ENCODE data around the gene FCRL6. TPM values are rescaled to one million over a fixed set of nuclear protein-coding genes. Genes with fewer than 3 reads are reported as not detected.

FCRL6 gene
- polyA plus RNA-seq, 1 donor (not counting 4 experiments of a cell fraction or from before 2014, with no cell fraction given), result not detected

DNA sequence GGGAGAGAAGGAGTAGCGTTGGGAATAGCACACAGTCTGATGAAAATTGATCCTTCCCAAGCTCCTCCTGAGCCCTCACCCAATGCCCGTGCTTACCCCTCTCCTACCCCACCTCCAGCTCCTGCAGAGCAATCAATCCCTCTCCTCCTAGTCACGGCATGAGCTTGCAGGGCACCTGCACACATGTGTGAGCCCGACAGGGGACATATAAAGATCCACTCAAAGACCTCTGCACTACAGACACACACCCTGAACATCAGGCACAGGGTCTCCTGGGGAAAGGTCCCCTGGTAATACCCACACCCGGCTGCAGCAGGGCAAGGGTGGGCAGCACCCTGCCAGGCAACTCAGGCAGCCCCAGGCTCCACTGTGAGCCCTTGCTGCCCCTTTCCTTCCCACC, 59.9 kb downstream of the FCRL6 start:
- Histone ChIP-seq H3K27me3 (ENCODE audit: control insufficient read depth, extremely low read depth, insufficient read depth, low read length) (no peaks in the 10 kb centered on the region), H3K4me2 (ENCODE audit: control insufficient read depth, extremely low read depth, insufficient read depth, low read depth, low read length) (no peak overlapping the region), H4K20me1 (ENCODE audit: control insufficient read depth, extremely low read depth, insufficient read depth, low read length) (no peaks in the 10 kb centered on the region), H3K9ac (ENCODE audit: control insufficient read depth, extremely low read depth, insufficient read depth, low read length) (no peak overlapping the region), H3K36me3 (ENCODE audit: control insufficient read depth in 2 of 2, extremely low read depth in 1 of 2, insufficient read depth in 2 of 2, low read length in 2 of 2) (no peaks in the 10 kb centered on the region), H3K4me3 (ENCODE audit: control insufficient read depth in 2 of 3, extremely low read depth in 1 of 3, insufficient read depth in 2 of 3, low read depth in 1 of 3, low read length in 3 of 3) (no peak overlapping the region), H3K4me1 (ENCODE audit: control insufficient read depth, extremely low read depth, insufficient read depth, low read length) (peaks cover 41% of the 10 kb centered on the region), H3K79me2 (ENCODE audit: control insufficient read depth, insufficient read depth, low read length) (no peaks in the 10 kb centered on the region), H3K9me1 (ENCODE audit: control insufficient read depth, extremely low read depth, insufficient read depth, low read length) (no peaks in the 10 kb centered on the region), H3K27ac (ENCODE audit: control insufficient read depth, insufficient read depth, low read length) (no peak overlapping the region), H3K9me3 (ENCODE audit: control insufficient read depth, low read depth, low read length) (no peaks in the 10 kb centered on the region), H2AFZ (ENCODE audit: control insufficient read depth, low read length) (no peak overlapping the region)
- dilution Hi-C loops (cut with MboI; ENCODE audit: extremely low pct_ligation_motif_present, low sequenced_read_pairs), result no loop called here
- TF ChIP-seq, protein P1, sequence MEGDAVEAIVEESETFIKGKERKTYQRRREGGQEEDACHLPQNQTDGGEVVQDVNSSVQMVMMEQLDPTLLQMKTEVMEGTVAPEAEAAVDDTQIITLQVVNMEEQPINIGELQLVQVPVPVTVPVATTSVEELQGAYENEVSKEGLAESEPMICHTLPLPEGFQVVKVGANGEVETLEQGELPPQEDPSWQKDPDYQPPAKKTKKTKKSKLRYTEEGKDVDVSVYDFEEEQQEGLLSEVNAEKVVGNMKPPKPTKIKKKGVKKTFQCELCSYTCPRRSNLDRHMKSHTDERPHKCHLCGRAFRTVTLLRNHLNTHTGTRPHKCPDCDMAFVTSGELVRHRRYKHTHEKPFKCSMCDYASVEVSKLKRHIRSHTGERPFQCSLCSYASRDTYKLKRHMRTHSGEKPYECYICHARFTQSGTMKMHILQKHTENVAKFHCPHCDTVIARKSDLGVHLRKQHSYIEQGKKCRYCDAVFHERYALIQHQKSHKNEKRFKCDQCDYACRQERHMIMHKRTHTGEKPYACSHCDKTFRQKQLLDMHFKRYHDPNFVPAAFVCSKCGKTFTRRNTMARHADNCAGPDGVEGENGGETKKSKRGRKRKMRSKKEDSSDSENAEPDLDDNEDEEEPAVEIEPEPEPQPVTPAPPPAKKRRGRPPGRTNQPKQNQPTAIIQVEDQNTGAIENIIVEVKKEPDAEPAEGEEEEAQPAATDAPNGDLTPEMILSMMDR (optimal IDR thresholded peaks at IDR 0.05 in 1 of 3, IDR thresholded peaks at IDR 0.05 in 1 of 3, conservative IDR thresholded peaks at IDR 0.05 in 1 of 3; ENCODE audit: extremely low read depth in 1 of 3, insufficient read depth in 2 of 3, low read length in 3 of 3), result no peak
- TF ChIP-seq EZH2 (IDR thresholded peaks at IDR 0.05; ENCODE audit: low read length), result no peak
- no peak for FAIRE-seq
- DNase-seq (ENCODE audit: low read depth, low spot score), result no peak

DNA sequence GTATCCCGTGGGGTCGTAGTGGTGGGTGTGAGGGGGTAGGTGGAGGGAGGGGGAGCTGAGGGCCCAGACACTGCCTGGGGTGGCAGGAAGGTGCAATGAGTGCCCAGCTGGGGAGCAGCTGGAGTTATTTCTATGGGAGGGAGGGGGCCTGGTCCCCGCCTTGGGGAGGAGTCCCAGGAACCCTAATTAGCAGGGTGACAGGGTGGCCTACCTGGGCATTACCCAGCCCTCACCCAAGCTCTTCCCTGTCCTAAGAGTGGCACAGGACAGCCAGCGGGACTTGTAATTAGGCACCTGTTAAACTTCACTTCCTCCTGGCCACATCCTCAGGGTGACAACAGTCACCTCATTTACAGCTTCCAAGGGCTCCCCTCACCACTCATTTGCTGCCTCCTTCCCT, 60.4 kb downstream of the FCRL6 start, which contains the start of gene VSIG8:
Gene VSIG8 (minus strand): TSS at position 101 of the 400 bp plus-strand sequence. CDS start 136 bp downstream, outside the sequence.
- dilution Hi-C loops (cut with MboI; ENCODE audit: extremely low pct_ligation_motif_present, low sequenced_read_pairs), result no loop called here
- no peaks in the 10 kb centered on the region for H3K36me3 ChIP-seq (ENCODE audit: control insufficient read depth in 2 of 2, extremely low read depth in 1 of 2, insufficient read depth in 2 of 2, low read length in 2 of 2)
- no peaks in the 10 kb centered on the region for H4K20me1 ChIP-seq (ENCODE audit: control insufficient read depth, extremely low read depth, insufficient read depth, low read length)
- H3K9me1 ChIP-seq (ENCODE audit: control insufficient read depth, extremely low read depth, insufficient read depth, low read length), result no peaks in the 10 kb centered on the region
- peaks cover 46% of the 10 kb centered on the region for H3K4me1 ChIP-seq (ENCODE audit: control insufficient read depth, extremely low read depth, insufficient read depth, low read length)
- TF ChIP-seq, protein P1 (optimal IDR thresholded peaks at IDR 0.05 in 1 of 3, IDR thresholded peaks at IDR 0.05 in 1 of 3, conservative IDR thresholded peaks at IDR 0.05 in 1 of 3; ENCODE audit: extremely low read depth in 1 of 3, insufficient read depth in 2 of 3, low read length in 3 of 3), result no peak
- no peak for TF ChIP-seq EZH2 (IDR thresholded peaks at IDR 0.05; ENCODE audit: low read length)
- H3K27me3 ChIP-seq (ENCODE audit: control insufficient read depth, extremely low read depth, insufficient read depth, low read length), result no peaks in the 10 kb centered on the region
- H3K9ac ChIP-seq (ENCODE audit: control insufficient read depth, extremely low read depth, insufficient read depth, low read length), result no peak within 1 kb of the TSS
- H3K4me3 ChIP-seq (ENCODE audit: control insufficient read depth in 2 of 3, extremely low read depth in 1 of 3, insufficient read depth in 2 of 3, low read depth in 1 of 3, low read length in 3 of 3), result no peak within 1 kb of the TSS
- FAIRE-seq, result no peak
- no peak within 1 kb of the TSS for H2AFZ ChIP-seq (ENCODE audit: control insufficient read depth, low read length)
- H3K4me2 ChIP-seq (ENCODE audit: control insufficient read depth, extremely low read depth, insufficient read depth, low read depth, low read length), result no peak within 1 kb of the TSS
- DNase-seq (ENCODE audit: low read depth, low spot score), result no peak
- H3K9me3 ChIP-seq (ENCODE audit: control insufficient read depth, low read depth, low read length), result no peaks in the 10 kb centered on the region
- H3K79me2 ChIP-seq (ENCODE audit: control insufficient read depth, insufficient read depth, low read length), result no peaks in the 10 kb centered on the region
- H3K27ac ChIP-seq (ENCODE audit: control insufficient read depth, insufficient read depth, low read length), result no peak within 1 kb of the TSS
